Mammary epithelial cell (primary cell): ENCODE data around the gene CST7.

Source experiments
- CTCF ChIP-seq, 2 donors: IDR thresholded peaks in 1 of 2; conservative IDR thresholded peaks in 1 of 2; 2 replicates each; pipeline ENCODE4 v1.5.1; 2011 to 2012; ENCODE audit warnings: inconsistent platforms in 2 of 2, low read length in 2 of 2, mild to moderate bottlenecking in 2 of 2, control low read depth in 1 of 2, low read depth in 1 of 2; ENCODE audit not compliant: insufficient read depth in 1 of 2; ENCODE audit errors: extremely low read depth in 1 of 2
- EZH2 ChIP-seq: IDR thresholded peaks from 2 replicates; pipeline ENCODE4 v1.6.1; 2012; ENCODE audit warnings: low read length, inconsistent platforms, borderline replicate concordance

GRCh38 chr20:24915440-24915839 lies 33.6 kb upstream of the CST7 start:
- no peak for TF ChIP-seq CTCF (conservative IDR thresholded peaks at IDR 0.05 in 1 of 2, IDR thresholded peaks at IDR 0.05 in 1 of 2; ENCODE audit: extremely low read depth in 1 of 2, insufficient read depth in 1 of 2, low read depth in 1 of 2, low read length in 2 of 2)
- no peak for TF ChIP-seq EZH2
